Lower leg skin (tissue), 4 donors: ENCODE data around the gene COL8A2. TPM values are rescaled to one million over a fixed set of nuclear protein-coding genes. Genes with fewer than 3 reads are reported as not detected.
A peak's percentile ranks its signal among the peaks of the same experiment; 100 is the strongest.
"Not testable (repeated sequence)": the region's sequence is repeated elsewhere in the genome, so short reads cannot be mapped to it uniquely, and the experiment has no call there.

Experiments used
- DNase-seq, 2 donors: peaks; one replicate each; pipeline ENCODE4 v3.0.0-alpha.2; 2019; ENCODE audit warnings: low spot score in 2 of 2
- H3K4me3 ChIP-seq: fragments of 200-600 bp; sonication (generic); 2 replicates; pipeline ENCODE4 v1.5.1; 2017; ENCODE audit warnings: mild to moderate bottlenecking, low read depth; ENCODE audit not compliant: poor library complexity, severe bottlenecking
- CTCF ChIP-seq, 3 donors: fragments of 450-650 bp; IDR thresholded peaks; one replicate each; pipeline ENCODE4 v1.5.1; 2016; ENCODE audit warnings: antibody characterized with exemption in 3 of 3, mild to moderate bottlenecking in 3 of 3, moderate library complexity in 2 of 3
- POLR2A ChIP-seq, 2 donors: fragments of 450-650 bp; IDR thresholded peaks; one replicate each; pipeline ENCODE4 v1.6.1; 2016 to 2017; ENCODE audit warnings: antibody characterized with exemption in 2 of 2, mild to moderate bottlenecking in 1 of 2, moderate library complexity in 1 of 2
- WGBS, 2 donors: methylation state at CpG; one replicate each; pipeline ENCODE4 v1.1.5; 2018; 5-methylcytosine and 5-hydroxymethylcytosine counted together
- intact Hi-C: fragments of 100-400 bp; cut with DNase I; formaldehyde crosslinking; loops from one replicate; pipeline ENCODE4 v1.15.0; 2023; ENCODE audit warnings: low total_unique reads
- total RNA-seq, 4 donors: library from RNA; depleted of rRNA; stranded (reverse); fragments of >200 nt; gene quantifications; one replicate each; pipeline ENCODE4 v1.1.0, GENCODE V29; 2016

COL8A2 gene
- total RNA-seq, 4 donors from 2014 or later: 4.8 to 9.8 (median 7.6) TPM

DNA sequence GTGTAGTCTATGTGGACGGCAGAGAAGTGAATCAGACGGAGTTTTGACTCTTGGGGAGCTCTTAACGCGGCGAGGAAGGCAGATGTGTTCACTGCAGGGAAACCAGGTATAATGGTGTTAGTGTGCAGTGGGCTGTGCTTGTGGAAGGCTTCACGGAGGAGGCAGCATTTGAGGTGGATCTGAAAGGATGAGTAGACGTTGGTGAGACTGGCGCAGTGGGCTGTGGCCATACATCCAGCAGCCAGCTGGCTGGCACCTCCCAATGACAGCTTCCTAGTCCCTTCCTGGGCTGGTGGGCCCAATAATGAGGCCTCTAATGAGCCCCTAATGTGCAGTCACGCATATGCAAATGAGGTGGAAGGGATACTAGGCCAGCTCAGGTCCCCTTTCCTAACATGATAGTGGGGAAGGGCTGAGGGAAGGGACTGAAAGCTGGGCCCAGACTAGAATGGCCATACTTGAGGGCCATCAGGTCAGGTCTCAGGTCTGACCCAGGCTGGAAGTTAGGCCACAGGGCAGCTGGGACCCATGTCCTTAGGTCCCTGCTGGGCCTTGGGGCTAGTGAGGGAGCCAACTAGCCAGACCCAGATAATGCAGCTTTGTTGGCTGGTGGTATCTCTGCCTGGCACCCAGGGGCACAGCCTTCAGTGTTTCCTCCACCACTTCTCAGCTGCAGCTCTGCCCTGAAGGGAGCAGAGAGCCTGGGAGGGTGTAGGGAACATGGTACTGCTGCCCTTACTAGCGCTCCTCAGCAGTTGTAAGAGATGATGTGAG lies 34.8 kb upstream of the COL8A2 start:
- intact Hi-C loops: no loop called here
- WGBS, 2 donors: 79 to 86% methylated on average over 9 to 10 of the region's 10 CpGs
- no peak overlapping the region for H3K4me3 ChIP-seq
- DNase-seq: no peak
- TF ChIP-seq CTCF (IDR thresholded peaks at IDR 0.05) (no peak), POLR2A (IDR thresholded peaks at IDR 0.05) (no peak)

DNA sequence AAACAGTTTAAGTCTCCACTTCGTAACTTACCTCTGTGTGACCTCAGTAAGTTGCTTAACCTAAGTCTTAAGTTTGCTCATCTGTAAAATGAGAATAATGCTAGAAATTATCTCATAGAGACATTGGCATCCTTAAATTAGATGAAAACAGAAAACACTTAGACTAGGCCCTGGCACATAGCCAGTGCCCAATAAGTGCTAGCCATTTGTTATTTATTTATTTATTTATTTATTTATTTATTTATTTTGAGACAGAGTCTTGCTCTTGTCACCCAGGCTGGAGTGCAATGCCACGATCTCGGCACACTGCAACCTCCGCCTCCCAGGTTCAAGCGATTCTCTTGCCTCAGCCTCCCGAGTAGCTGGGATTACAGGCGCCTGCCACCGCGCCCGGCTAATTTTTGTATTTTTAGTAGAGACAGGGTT lies 33.8 kb upstream of the COL8A2 start:
- intact Hi-C loops, DNase-seq, H3K4me3 ChIP-seq: not testable (repeated sequence)
- WGBS, 2 donors: 87 to 96% methylated on average over 10 of the region's 10 CpGs

DNA sequence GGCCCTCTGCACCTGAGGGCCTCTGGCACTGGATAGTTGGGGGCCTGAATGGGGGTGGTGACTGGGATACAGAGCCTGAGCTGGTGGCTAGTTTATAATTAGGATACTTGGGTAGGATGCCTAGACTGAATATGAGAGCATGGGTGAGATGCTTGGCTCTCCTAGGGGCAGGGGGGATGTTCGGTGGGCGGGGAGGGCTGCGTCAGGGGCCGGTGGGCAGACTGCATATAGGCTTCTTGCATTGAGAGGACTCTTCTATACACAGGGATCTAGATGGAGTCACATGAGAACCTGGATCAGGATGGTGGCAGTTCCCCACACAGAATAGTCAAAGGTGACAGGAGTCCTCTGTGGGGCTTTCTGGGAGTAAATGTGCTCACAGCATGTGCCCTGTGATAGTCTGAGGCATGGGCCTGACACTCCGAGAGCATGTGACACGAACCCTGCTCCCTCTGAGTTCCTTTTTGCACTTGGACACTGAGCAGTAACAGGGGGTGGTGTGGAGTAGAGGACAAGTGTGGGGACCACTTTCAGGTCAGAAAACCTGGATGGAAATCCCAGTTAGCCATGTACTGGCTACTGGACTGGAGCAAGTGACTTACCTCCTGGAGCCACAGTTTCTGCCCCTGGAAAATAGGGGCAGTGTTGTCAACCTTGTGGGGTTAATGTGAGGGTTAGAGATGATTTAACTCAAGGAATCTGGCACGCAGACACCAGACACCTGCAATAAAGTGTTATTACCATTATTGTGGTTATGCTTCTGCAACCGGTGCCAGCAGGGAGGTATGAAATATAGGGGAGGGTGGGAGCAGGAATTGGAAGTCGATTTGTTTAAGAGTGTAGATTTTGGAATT lies 33.2 kb upstream of the COL8A2 start:
- TF ChIP-seq POLR2A (IDR thresholded peaks at IDR 0.05) (no peak), CTCF (IDR thresholded peaks at IDR 0.05) (no peak)
- intact Hi-C loops: no loop called here
- 34 to 46% methylated on average over 9 of the region's 9 CpGs for WGBS, 2 donors
- no peak overlapping the region for H3K4me3 ChIP-seq
- no peak for DNase-seq

DNA sequence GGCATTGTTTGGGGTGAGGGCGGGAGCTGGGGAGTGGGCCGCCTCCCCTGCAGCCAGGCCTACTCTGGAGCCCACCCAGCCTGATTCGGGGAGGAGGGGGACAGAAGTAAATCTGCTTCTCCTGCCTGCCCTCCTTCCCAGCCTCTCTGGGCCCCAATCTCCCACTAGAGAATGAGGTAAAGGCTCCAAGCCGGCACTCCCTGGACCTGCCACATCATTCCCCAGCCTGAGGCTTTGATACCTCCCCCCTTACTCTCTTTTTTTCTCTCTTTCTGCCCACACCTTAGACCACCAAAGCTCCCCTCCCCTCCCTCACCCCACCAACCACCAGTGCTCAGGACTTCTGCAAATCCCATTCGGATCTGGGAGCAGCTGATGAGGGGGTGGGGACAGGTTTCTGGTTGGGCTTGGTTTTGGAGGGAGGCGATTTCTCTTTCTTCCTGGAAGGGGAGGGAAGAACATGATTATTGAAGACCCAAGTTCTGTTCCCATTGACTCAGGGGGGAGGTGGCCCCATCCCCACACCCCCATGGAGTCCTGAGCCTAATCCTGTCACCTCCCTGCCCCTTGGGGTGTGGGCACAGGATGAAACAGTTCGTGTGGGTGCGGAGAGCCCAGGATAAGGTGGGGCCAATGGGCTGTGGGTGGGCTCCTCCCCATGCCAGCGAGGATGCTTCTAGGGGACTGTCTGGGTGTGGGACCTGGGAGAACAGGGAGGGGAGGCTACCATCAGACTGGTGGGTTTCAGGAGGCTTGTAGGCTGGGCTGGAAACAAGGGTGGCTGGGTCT lies 32.3 kb upstream of the COL8A2 start:
- TF ChIP-seq POLR2A (IDR thresholded peaks at IDR 0.05) (no peak), CTCF (IDR thresholded peaks at IDR 0.05) (no peak)
- peak in 1 of 2 donors; percentile 89 for DNase-seq
- H3K4me3 ChIP-seq: peak overlapping the region; percentile 100
- intact Hi-C loops: no loop called here
- WGBS, 2 donors: 1 to 3% methylated on average over 7 to 9 of the region's 9 CpGs

DNA sequence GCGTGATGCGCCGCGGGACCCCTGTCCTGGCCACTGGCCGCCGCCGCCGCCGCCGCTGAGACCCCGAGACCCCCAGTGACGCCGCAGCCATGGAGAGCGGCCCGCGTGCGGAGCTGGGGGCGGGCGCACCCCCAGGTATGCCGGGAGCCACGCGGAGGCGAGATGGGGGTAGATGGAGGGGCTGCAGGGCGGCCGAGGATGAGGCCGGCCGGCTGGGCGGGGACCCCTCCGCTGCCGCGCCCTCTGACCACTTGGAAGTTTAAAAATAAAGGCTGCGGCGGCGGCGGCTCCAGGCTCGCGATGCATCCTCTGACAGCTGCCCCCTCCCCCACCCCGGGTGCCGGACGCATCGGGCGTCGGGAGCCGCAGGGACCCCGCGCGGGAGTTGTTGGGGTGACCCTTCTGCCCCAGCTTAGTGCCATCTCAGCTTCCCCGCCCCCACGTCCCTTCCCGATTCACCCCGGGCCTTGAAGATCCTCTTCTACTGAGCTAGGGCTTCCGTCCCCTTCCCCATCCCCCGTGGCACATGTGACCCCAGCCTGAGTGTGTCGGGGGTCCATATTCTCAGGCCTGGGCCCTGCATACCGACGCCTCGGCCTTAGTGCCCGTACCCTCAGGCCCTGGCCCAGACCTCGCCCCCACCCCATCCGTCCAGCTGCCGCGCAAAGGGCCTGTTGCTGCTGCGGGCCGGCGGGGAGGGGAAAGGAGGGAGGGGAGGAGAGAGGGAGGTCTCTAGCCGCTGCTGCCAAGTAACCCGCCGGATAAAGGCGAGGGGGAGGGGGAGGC lies 31.5 kb upstream of the COL8A2 start:
- peak overlapping the region; percentile 100 for H3K4me3 ChIP-seq
- WGBS, 2 donors: 1% methylated on average over 42 to 44 of the region's 69 CpGs
- intact Hi-C loops: no loop called here
- peak; percentile 54 to 93 for DNase-seq
- no peak for TF ChIP-seq POLR2A (IDR thresholded peaks at IDR 0.05)
- TF ChIP-seq CTCF (IDR thresholded peaks at IDR 0.05): no peak
